DMS53 treated with DMSO at 0.1 percent for 48 hours (cell line): ENCODE measurements around the gene PMM1.
"Not testable (repeated sequence)": the region's sequence is repeated elsewhere in the genome, so short reads cannot be mapped to it uniquely, and the experiment has no call there.

ENCODE experiments used
- DNase-seq: peaks from one replicate; lab custom pipeline; 2025; ENCODE audit not compliant: unreplicated experiment; lab: John Stamatoyannopoulos, UW

The PMM1 gene

GRCh38 chr22:41564563-41564962 lies 25.1 kb downstream of the PMM1 start:
- DNase-seq = no peak

- DNase-seq = no peak
Measured at GRCh38 chr22:41563051-41563711, 26.5 kb downstream of the PMM1 start.

GRCh38 chr22:41562461-41562860 lies 27.2 kb downstream of the PMM1 start:
- DNase-seq = no peak

GRCh38 chr22:41561788-41562187 lies 27.9 kb downstream of the PMM1 start:
- DNase-seq = no peak

GRCh38 chr22:41561335-41561734 lies 28.3 kb downstream of the PMM1 start:
- no peak for DNase-seq

- no peak for DNase-seq
Measured at GRCh38 chr22:41560095-41560471, 29.6 kb downstream of the PMM1 start.

- DNase-seq = not testable (repeated sequence)
Measured at GRCh38 chr22:41558241-41558630, 31.4 kb downstream of the PMM1 start.

GRCh38 chr22:41557401-41558240 lies 32.0 kb downstream of the PMM1 start:
- DNase-seq = no peak

GRCh38 chr22:41556561-41556960 lies 33.1 kb downstream of the PMM1 start:
- no peak for DNase-seq

- DNase-seq = no peak
Measured at GRCh38 chr22:41555325-41555982, 34.2 kb downstream of the PMM1 start.

GRCh38 chr22:41551877-41552582 lies 37.6 kb downstream of the PMM1 start:
- no peak for DNase-seq

GRCh38 chr22:41550952-41551491 lies 38.6 kb downstream of the PMM1 start:
- DNase-seq = no peak

- no peak for DNase-seq
Measured at GRCh38 chr22:41548830-41549211, 40.8 kb downstream of the PMM1 start.

- DNase-seq = no peak
Measured at GRCh38 chr22:41544671-41545476, 44.8 kb downstream of the PMM1 start.

- DNase-seq = peak; percentile 91
Measured at GRCh38 chr22:41543854-41544670, 45.6 kb downstream of the PMM1 start, which contains the start of gene POLR3H. POLR3H (minus strand) TSS chr22:41544470; CDS start chr22:41544101, 369 bp downstream.

- DNase-seq = no peak
Measured at GRCh38 chr22:41542224-41542623, 47.4 kb downstream of the PMM1 start.

GRCh38 chr22:41541484-41541883 lies 48.2 kb downstream of the PMM1 start:
- no peak for DNase-seq

- DNase-seq = no peak
Measured at GRCh38 chr22:41540365-41540764, 49.3 kb downstream of the PMM1 start.

- DNase-seq = no peak
Measured at GRCh38 chr22:41540006-41540315, 49.7 kb downstream of the PMM1 start.
